ENCODE measurements around the gene EMC6.

Gene EMC6

GRCh38 chr17:3715296-3715695 lies 46.7 kb downstream of the EMC6 start:
- DNase-seq = no peak

- no peak for DNase-seq
Measured at GRCh38 chr17:3718201-3718600, 49.6 kb downstream of the EMC6 start.

- no peak for DNase-seq
Measured at GRCh38 chr17:3719265-3719664, 50.7 kb downstream of the EMC6 start.

All from stimulated activated CD4-positive, alpha-beta T cell treated with anti-CD3 and anti-CD28 coated beads, Interleukin-4, amount 100 ng/mL, for 24 hours (primary cell).